Retinal pigment epithelial cell (primary cell): ENCODE data around the gene TMEM151A.

Source experiments
- DNase-seq: peaks from one replicate; pipeline ENCODE4 v3.0.0-alpha.2; 2010; ENCODE audit warnings: low read depth
- H3K4me3 ChIP-seq: 2 replicates; pipeline ENCODE4 v1.5.1; 2011; ENCODE audit warnings: mild to moderate bottlenecking, low read length, control low read depth, moderate library complexity
- TF ChIP-seq, protein P1 (sequence below): conservative IDR thresholded peaks from 2 replicates; pipeline ENCODE4 v1.5.1; 2011; ENCODE audit warnings: low read depth, low read length, control low read depth, inconsistent platforms

The TMEM151A gene

GRCh38 chr11:66280428-66280827 lies 11.3 kb upstream of the TMEM151A start:
- DNase-seq = no peak
- TF ChIP-seq, protein P1, sequence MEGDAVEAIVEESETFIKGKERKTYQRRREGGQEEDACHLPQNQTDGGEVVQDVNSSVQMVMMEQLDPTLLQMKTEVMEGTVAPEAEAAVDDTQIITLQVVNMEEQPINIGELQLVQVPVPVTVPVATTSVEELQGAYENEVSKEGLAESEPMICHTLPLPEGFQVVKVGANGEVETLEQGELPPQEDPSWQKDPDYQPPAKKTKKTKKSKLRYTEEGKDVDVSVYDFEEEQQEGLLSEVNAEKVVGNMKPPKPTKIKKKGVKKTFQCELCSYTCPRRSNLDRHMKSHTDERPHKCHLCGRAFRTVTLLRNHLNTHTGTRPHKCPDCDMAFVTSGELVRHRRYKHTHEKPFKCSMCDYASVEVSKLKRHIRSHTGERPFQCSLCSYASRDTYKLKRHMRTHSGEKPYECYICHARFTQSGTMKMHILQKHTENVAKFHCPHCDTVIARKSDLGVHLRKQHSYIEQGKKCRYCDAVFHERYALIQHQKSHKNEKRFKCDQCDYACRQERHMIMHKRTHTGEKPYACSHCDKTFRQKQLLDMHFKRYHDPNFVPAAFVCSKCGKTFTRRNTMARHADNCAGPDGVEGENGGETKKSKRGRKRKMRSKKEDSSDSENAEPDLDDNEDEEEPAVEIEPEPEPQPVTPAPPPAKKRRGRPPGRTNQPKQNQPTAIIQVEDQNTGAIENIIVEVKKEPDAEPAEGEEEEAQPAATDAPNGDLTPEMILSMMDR = no peak
- H3K4me3 ChIP-seq = no peak overlapping the region

DNA sequence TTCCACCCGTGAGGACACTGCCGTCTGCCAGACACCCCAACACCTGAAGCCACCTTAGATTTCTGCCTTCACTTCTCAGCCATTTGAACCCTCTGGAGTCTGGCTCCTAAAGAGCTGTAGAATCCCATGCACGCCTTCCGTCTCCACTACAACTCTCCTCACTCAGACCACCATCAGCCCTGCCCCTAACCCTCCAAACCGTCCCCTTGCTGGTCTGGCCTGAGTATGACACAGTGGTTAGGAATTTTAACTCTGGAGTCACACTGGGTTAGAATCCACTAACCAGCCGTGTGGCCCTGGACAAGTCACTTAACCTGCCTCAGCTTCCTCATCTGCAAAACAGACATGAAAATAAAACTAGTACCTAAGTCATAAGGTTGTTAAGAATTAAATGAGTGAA lies 10.7 kb upstream of the TMEM151A start:
- TF ChIP-seq, protein P1 = no peak
- H3K4me3 ChIP-seq = no peak overlapping the region
- no peak for DNase-seq

DNA sequence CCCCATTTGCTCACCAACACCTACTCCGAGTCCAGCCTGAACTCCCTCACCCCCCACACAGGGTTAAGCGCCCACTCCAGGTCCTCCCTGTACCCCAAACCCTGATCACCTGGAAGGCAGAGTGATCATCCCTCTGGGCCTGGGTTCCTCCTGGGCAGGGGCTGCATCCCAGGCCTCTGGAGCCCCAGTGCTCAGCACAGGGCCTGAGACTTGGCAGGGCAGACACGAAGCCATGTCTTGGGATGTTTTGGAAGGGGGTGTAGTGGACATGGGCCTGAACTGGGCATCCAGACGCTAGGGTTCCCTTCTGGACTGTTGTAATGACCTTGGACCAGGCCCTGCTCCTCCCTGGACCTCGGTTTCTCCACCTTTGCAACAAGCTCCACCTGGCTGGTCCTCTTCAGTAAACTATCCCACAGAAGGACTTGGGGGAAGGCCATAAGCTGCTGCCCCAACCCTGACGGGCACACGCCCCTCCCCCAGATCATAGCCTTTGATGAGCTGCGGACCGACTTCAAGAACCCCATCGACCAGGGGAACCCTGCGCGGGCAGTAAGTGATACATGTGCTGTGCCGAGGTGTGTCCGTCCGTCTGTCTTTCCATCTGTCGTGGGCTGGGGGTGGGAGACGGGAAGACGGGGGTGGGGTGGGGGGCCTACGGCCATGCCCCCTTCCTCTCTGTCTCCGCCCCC lies 9.8 kb upstream of the TMEM151A start:
- no peak overlapping the region for H3K4me3 ChIP-seq
- TF ChIP-seq, protein P1 = no peak
- DNase-seq = no peak

DNA sequence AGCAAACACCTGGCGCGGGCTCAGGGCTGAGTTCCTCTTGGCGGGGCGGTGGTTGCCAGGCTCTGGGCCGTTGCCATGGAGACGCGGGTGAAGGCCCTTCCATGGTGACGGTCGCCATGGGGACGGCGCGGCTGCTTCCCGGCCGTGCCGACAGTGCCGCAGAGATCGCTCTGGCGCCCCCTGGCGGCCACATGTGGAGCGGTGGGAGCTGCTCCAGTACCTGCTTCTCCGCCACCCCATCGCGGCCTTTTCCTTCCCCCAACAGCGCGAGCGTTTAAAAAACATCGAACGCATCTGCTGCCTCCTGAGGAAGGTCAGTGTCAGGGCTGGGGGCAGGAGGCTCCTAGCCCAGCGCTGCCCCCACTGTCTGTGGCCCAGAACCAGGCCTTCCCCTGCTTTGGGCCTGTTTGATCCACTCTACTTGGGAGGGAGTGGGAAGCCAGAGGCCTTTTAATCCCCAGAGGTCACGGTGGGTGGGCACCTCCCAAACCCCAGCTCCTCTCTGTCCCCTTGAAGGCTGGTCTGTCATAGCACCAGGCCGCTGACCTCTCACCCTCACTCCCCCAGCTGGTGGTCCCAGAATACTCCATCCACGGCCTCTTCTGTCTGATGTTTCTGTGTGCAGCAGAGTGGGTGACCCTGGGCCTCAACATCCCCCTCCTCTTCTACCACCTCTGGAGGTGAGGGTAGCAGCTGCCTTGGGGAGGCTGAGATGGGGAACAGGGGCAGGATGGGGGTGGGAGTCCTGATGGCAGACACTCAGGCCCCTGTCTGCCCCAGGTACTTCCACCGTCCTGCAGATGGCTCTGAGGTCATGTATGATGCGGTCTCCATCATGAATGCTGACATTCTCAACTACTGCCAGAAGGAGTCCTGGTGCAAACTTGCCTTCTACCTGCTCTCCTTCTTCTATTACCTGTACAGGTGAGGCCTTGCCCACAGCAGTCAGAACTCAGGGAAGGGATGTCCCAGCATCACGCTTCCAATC lies 8.9 kb upstream of the TMEM151A start:
- TF ChIP-seq, protein P1 = peak; percentile 93
- DNase-seq = peak; percentile 76
- no peak overlapping the region for H3K4me3 ChIP-seq

DNA sequence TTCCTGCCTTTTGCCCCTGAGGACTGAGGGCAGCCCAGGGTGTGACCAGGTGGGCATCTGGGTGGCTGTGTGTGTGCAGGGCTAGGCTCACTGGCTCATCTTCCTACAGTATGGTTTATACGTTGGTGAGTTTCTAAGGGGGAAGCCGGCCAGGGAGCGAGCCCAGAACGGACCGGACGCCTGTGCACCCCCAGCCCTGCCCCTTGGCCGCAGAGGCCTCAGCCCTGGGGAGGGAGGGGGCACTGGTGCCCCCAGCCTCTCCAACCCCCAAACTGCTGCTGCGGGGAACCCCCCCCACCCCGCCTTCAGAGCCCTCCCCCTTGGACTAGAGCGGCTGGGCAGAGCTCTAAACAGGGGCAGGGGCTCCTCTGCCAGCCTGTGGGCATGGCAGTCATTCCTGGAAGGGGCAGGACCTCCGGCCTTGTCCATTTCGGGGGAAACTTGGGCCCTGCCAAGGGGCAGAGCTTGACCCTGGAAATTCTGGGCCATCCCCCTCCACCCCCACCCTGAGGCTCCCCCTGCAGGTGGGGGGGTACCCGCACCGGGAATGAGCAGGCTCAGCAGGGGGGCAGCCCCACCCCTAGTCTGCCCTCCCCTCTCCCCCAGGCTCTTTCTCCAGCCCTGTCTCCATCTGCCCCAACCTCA lies 8.1 kb upstream of the TMEM151A start:
- H3K4me3 ChIP-seq = no peak overlapping the region
- no peak for DNase-seq
- TF ChIP-seq, protein P1 = no peak

DNA sequence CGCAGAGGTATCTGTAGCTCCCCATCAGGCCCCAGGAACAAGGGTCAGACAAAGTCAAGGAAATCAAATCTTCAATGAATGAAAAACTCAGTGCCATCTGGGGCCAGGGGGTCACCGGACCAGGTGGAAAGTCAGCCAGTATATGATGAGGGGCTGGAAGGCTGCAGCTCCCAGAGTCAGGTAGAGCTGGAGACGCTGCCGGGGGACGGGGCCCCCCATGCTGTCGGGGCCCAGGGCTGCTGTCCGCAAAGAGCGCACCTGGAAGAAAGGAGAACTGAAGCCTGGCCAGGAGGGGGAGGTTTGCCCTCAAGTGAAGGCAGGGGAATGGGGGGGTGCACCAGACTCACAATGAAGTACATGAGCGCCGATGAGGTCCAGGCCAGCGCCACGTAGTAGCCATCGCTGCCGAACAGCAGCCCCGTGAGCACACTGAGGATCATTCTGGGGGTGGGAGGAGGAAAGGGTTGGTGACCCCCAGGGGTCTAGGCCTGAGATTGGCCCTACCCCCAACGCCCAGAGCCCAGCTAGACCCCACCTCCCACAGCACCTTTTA lies 7.1 kb upstream of the TMEM151A start:
- no peak for DNase-seq
- H3K4me3 ChIP-seq = no peak overlapping the region
- TF ChIP-seq, protein P1 = no peak
